SK-N-SH treated with all-trans-retinoic acid at 6 μM for 48 hours (cell line): ENCODE data around the gene RIC8B.

Experiments
- ATAC-seq: fragments of 200-7000 bp; cut with Tn5 transposase; 3 replicates; pipeline ENCODE4 v1.9.1; 2020; ENCODE audit warnings: mild to moderate bottlenecking, moderate library complexity
- BACH2 ChIP-seq: fragments of 250-450 bp; sonication (Bioruptor Pico); IDR thresholded peaks from 2 replicates; pipeline ENCODE4 v1.9.0; 2021; ENCODE audit warnings: mild to moderate bottlenecking, borderline replicate concordance
- CSDC2 ChIP-seq: fragments of 250-450 bp; sonication (Bioruptor Pico); IDR thresholded peaks from 2 replicates; pipeline ENCODE4 v1.5.0; 2020; ENCODE audit warnings: mild to moderate bottlenecking, moderate library complexity
- ESRRG ChIP-seq: fragments of 250-450 bp; sonication (Bioruptor Pico); IDR thresholded peaks from 2 replicates; pipeline ENCODE4 v1.6.1; 2021; ENCODE audit warnings: mild to moderate bottlenecking
- GLIS3 ChIP-seq: fragments of 250-450 bp; sonication (Bioruptor Pico); IDR thresholded peaks from 2 replicates; pipeline ENCODE4 v1.5.0; 2020; ENCODE audit warnings: mild to moderate bottlenecking, moderate library complexity
- ISL1 ChIP-seq: fragments of 250-450 bp; sonication (Bioruptor Pico); IDR thresholded peaks from 2 replicates; pipeline ENCODE4 v2.1.2; 2022; ENCODE audit warnings: mild to moderate bottlenecking, moderate library complexity
- OSR1 ChIP-seq: fragments of 250-450 bp; sonication (Bioruptor Pico); IDR thresholded peaks from 2 replicates; pipeline ENCODE4 v1.8.0; 2022; ENCODE audit warnings: moderate library complexity, mild to moderate bottlenecking, inconsistent platforms
- RARB ChIP-seq: fragments of 250-450 bp; sonication (Bioruptor Pico); IDR thresholded peaks from 2 replicates; pipeline ENCODE4 v1.8.0; 2021; ENCODE audit warnings: mild to moderate bottlenecking, moderate library complexity
- SNAI2 ChIP-seq: fragments of 250-450 bp; sonication (Bioruptor Pico); IDR thresholded peaks from 2 replicates; pipeline ENCODE4 v1.5.0; 2020; ENCODE audit warnings: mild to moderate bottlenecking, moderate library complexity
- TCF4 ChIP-seq: fragments of 250-450 bp; sonication (Bioruptor Pico); IDR thresholded peaks from 2 replicates; pipeline ENCODE4 v1.8.0; 2021; ENCODE audit warnings: mild to moderate bottlenecking, moderate library complexity, borderline replicate concordance
- TOX ChIP-seq: fragments of 250-450 bp; sonication (Bioruptor Pico); IDR thresholded peaks from 2 replicates; pipeline ENCODE4 v1.8.0; 2021; ENCODE audit warnings: mild to moderate bottlenecking, moderate library complexity, borderline replicate concordance
- ZC3H10 ChIP-seq: fragments of 250-450 bp; sonication (Bioruptor Pico); IDR thresholded peaks from 2 replicates; pipeline ENCODE4 v1.5.1; 2021; ENCODE audit warnings: mild to moderate bottlenecking, moderate library complexity
- ZFP3 ChIP-seq: fragments of 250-450 bp; sonication (Bioruptor Pico); IDR thresholded peaks from 2 replicates; pipeline ENCODE4 v1.5.0; 2020; ENCODE audit warnings: mild to moderate bottlenecking, moderate library complexity
- ZFP30 ChIP-seq: fragments of 450-650 bp; formaldehyde crosslinking; IDR thresholded peaks from 2 replicates; pipeline ENCODE4 v1.5.0; 2022; ENCODE audit warnings: mild to moderate bottlenecking, moderate library complexity
- ZNF565 ChIP-seq: fragments of 450-650 bp; formaldehyde crosslinking; conservative IDR thresholded peaks from 2 replicates; pipeline ENCODE4 v1.5.0; 2020; ENCODE audit warnings: low read depth, mild to moderate bottlenecking, moderate library complexity
- ZNF70 ChIP-seq: fragments of 450-650 bp; formaldehyde crosslinking; IDR thresholded peaks from 2 replicates; pipeline ENCODE4 v1.5.0; 2020; ENCODE audit warnings: mild to moderate bottlenecking, moderate library complexity
- TF ChIP-seq, protein P1 (sequence below): fragments of 250-450 bp; sonication (Bioruptor Pico); IDR thresholded peaks from 2 replicates; pipeline ENCODE4 v1.5.1; 2020; ENCODE audit warnings: low read depth, mild to moderate bottlenecking, moderate library complexity
- TF ChIP-seq, protein P2 (sequence below): fragments of 250-450 bp; sonication (Bioruptor Pico); IDR thresholded peaks from 2 replicates; pipeline ENCODE4 v1.8.0; 2020; ENCODE audit warnings: mild to moderate bottlenecking, moderate library complexity, borderline replicate concordance
- TF ChIP-seq, protein P3 (sequence below): fragments of 250-450 bp; sonication (Bioruptor Pico); IDR thresholded peaks from 2 replicates; pipeline ENCODE4 v1.5.1; 2021; ENCODE audit warnings: mild to moderate bottlenecking, moderate library complexity
- TF ChIP-seq, protein P4 (sequence below): fragments of 250-450 bp; sonication (Bioruptor Pico); IDR thresholded peaks from 2 replicates; pipeline ENCODE4 v1.5.0; 2020; ENCODE audit warnings: mild to moderate bottlenecking, moderate library complexity

RIC8B gene

DNA sequence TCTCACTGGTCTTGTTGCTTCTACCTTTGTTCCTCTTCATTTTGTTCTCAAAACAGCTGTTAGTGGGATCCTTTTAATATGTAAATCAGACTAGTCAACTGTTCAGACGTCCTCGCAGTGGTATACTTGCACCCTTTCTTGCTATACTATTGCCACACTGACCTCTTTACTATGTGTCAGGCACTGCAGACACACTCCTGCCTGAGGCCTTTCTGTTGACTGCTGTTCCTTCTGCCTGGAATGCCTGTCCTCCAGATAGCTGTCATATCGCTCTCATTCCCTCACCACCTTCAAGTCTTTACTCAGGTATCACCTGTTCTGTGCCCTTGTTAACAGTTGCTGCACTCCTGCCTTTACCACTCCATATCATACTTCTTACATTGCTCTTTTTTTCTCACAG, 91.2 kb downstream of the RIC8B start:
- TF ChIP-seq GLIS3 (CRISPR knock-in tag) = no peak
- TF ChIP-seq, protein P1, sequence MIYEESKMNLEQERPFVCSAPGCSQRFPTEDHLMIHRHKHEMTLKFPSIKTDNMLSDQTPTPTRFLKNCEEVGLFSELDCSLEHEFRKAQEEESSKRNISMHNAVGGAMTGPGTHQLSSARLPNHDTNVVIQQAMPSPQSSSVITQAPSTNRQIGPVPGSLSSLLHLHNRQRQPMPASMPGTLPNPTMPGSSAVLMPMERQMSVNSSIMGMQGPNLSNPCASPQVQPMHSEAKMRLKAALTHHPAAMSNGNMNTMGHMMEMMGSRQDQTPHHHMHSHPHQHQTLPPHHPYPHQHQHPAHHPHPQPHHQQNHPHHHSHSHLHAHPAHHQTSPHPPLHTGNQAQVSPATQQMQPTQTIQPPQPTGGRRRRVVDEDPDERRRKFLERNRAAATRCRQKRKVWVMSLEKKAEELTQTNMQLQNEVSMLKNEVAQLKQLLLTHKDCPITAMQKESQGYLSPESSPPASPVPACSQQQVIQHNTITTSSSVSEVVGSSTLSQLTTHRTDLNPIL (CRISPR knock-in tag) = no peak
- TF ChIP-seq CSDC2 (CRISPR knock-in tag) = no peak
- TF ChIP-seq BACH2 (CRISPR knock-in tag) = no peak
- no peak for TF ChIP-seq ZNF70
- TF ChIP-seq, protein P2, sequence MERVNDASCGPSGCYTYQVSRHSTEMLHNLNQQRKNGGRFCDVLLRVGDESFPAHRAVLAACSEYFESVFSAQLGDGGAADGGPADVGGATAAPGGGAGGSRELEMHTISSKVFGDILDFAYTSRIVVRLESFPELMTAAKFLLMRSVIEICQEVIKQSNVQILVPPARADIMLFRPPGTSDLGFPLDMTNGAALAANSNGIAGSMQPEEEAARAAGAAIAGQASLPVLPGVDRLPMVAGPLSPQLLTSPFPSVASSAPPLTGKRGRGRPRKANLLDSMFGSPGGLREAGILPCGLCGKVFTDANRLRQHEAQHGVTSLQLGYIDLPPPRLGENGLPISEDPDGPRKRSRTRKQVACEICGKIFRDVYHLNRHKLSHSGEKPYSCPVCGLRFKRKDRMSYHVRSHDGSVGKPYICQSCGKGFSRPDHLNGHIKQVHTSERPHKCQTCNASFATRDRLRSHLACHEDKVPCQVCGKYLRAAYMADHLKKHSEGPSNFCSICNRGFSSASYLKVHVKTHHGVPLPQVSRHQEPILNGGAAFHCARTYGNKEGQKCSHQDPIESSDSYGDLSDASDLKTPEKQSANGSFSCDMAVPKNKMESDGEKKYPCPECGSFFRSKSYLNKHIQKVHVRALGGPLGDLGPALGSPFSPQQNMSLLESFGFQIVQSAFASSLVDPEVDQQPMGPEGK (CRISPR knock-in tag) = no peak
- TF ChIP-seq SNAI2 = no peak
- TF ChIP-seq, protein P3, sequence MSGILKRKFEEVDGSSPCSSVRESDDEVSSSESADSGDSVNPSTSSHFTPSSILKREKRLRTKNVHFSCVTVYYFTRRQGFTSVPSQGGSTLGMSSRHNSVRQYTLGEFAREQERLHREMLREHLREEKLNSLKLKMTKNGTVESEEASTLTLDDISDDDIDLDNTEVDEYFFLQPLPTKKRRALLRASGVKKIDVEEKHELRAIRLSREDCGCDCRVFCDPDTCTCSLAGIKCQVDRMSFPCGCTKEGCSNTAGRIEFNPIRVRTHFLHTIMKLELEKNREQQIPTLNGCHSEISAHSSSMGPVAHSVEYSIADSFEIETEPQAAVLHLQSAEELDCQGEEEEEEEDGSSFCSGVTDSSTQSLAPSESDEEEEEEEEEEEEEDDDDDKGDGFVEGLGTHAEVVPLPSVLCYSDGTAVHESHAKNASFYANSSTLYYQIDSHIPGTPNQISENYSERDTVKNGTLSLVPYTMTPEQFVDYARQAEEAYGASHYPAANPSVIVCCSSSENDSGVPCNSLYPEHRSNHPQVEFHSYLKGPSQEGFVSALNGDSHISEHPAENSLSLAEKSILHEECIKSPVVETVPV (CRISPR knock-in tag) = no peak
- TF ChIP-seq OSR1 (CRISPR knock-in tag) = no peak
- no peak for TF ChIP-seq ZFP30 (CRISPR knock-in tag)
- TF ChIP-seq ESRRG = no peak
- TF ChIP-seq ISL1 = no peak
- TF ChIP-seq TOX (CRISPR knock-in tag) = no peak
- no peak for TF ChIP-seq ZC3H10
- TF ChIP-seq, protein P4, sequence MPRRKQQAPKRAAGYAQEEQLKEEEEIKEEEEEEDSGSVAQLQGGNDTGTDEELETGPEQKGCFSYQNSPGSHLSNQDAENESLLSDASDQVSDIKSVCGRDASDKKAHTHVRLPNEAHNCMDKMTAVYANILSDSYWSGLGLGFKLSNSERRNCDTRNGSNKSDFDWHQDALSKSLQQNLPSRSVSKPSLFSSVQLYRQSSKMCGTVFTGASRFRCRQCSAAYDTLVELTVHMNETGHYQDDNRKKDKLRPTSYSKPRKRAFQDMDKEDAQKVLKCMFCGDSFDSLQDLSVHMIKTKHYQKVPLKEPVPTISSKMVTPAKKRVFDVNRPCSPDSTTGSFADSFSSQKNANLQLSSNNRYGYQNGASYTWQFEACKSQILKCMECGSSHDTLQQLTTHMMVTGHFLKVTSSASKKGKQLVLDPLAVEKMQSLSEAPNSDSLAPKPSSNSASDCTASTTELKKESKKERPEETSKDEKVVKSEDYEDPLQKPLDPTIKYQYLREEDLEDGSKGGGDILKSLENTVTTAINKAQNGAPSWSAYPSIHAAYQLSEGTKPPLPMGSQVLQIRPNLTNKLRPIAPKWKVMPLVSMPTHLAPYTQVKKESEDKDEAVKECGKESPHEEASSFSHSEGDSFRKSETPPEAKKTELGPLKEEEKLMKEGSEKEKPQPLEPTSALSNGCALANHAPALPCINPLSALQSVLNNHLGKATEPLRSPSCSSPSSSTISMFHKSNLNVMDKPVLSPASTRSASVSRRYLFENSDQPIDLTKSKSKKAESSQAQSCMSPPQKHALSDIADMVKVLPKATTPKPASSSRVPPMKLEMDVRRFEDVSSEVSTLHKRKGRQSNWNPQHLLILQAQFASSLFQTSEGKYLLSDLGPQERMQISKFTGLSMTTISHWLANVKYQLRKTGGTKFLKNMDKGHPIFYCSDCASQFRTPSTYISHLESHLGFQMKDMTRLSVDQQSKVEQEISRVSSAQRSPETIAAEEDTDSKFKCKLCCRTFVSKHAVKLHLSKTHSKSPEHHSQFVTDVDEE (CRISPR knock-in tag) = no peak
- TF ChIP-seq RARB (CRISPR knock-in tag) = no peak
- TF ChIP-seq ZFP3 (CRISPR knock-in tag) = no peak
- ATAC-seq = no peak

DNA sequence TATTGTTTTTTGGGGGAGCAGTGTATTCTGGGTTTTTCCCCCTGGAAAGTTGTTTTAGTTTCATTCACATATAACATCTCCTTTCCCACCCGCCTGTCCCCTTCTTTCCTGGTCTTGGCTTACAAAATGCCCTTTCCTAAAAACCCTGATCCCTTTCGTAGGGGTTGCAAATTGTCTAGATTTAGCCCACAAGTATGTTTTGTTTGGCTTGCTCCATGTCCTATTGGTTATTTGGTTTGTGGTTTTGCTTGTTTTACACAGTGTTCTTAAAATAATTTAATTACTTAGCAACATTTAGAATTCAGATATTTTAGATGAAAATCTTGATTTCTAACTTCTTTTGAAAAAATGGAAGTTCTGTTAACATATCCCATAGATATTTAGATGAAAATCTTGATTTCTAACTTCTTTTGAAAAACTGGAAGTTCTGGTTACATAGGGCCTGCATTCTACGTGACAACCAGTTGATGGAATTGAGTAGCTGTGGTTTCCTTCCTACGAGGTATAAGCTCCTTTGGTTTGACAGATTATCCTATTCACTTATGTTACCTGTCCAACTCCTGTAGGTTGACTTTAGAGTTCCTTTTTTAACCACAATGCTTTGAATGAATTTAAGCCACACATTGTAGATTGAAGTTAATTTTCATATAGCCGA, 92.1 kb downstream of the RIC8B start:
- TF ChIP-seq, protein P1 (CRISPR knock-in tag) = no peak
- TF ChIP-seq ZC3H10 (no peak), ZNF70 (no peak), RARB (CRISPR knock-in tag) (no peak), CSDC2 (CRISPR knock-in tag) (no peak)
- ATAC-seq = no peak

DNA sequence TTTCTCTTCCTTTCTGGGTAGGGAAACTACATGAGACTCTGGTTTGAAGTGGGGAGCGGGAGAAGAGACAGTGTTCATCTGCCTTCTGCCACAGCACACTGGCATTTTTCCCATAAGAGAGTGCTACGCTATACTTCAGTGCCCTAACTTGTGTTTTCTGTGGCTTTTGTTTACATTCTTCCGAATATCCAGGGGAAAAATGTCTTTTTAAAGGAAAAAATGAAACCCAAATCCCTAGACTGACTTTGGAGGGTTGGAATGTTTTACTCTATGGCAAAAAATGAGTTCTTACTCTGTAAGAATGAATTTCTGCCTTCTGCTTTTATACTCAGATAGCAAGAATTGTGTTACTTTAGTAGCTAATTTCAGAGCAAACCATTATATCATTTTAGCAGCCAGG, 93.2 kb downstream of the RIC8B start:
- no peak for ATAC-seq
- TF ChIP-seq BACH2 (CRISPR knock-in tag) (no peak), ZFP30 (CRISPR knock-in tag) (no peak)

DNA sequence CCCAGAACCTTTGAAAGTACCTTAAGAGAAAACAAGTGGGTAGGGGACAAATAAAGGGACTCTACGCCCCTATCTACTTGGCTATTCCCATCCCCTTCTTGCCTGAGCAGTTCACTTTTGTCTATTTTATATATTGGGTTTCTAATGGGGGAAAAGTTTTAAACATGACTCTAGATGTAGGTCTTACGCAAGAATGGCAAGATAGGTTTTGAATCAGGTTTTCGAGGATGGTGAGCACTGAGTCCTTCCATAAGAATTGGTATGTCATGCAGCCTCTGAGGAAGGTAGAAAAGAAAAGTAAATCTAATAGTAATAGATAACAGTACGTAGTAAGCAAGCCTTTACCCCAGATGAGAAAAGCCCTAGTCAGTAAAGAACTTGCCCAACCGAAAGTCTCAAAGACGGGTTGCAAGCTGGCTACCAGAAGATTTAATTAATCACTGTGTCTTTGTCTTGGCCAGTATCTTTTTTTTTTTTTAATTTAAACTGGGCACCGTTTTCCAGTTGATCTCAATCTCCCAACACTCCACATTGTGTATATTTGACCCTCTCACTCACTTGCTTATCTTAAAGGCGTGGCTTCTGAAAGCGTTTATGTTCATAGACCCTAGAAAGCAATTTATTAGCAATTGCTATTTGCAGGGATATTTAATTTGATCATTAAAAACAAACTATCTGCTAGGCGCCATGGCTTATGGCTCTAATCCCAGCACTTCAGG, 94.7 kb downstream of the RIC8B start:
- TF ChIP-seq BACH2 (CRISPR knock-in tag) (no peak), ZNF565 (CRISPR knock-in tag) (no peak), ZFP3 (CRISPR knock-in tag) (no peak), ZNF70 (no peak), SNAI2 (no peak), TCF4 (no peak)
- TF ChIP-seq, protein P3 (CRISPR knock-in tag) = no peak
- ATAC-seq = no peak
